GM12892 (cell line): ENCODE data around the gene FAM53A.

ENCODE experiments used
- POLR2A ChIP-seq: IDR thresholded peaks from 2 replicates; pipeline ENCODE4 v1.6.1; 2011; ENCODE audit warnings: low read depth, low read length, control low read depth
- TAF1 ChIP-seq: IDR thresholded peaks from 2 replicates; pipeline ENCODE4 v1.6.1; 2011; ENCODE audit warnings: low read depth, mild to moderate bottlenecking, control low read depth, low read length, borderline replicate concordance

DNA sequence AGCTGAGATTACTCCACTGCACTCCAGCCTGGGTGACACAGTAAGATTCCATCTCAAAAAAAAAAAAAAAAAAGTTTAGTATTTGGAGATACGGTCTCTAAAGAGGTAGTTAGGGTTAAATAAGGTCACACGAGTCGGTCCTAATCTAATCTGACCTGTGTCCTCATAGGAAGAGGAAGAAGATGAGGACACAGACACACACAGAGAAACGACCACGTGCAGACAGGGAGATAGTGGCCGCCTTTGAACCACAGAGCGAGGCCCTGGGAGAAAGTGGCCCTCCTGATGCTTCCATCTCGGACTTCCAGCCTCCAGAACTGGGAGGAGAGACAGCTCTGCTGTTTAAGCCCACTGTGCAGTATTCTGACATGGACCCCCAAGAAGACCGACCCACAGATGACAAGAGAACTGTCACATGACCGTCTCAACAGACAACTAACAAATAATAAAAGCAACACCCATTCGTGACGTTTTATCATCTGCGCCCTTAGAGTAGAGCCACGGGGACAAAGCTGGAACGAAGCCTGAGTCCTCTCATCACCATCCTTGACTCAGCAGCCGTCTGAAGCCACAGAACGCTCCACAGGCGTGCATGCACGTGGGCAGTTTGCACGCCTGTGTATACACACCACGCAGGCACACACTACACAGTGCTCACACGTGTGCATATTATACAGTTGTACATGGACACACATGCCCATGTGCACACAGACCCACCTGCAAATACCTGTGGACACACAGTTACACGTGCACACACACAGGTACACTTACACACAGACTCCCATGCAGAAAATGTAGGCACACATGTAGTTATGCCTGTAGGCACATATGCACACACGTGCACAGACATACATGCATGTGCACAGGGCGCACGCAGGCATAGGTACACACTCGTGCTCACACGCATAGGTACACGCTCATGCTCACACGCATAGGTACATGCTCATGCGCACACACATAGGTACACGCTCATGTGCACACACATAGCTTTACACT, 51.7 kb downstream of the FAM53A start:
- TF ChIP-seq POLR2A = no peak
- no peak for TF ChIP-seq TAF1
